AG04449 (cell line): ENCODE data around the gene GDPD5.

Source experiments
- CTCF ChIA-PET: fragments of 350-600 bp; formaldehyde crosslinking; extraction: SDS; loops from one replicate; lab custom pipeline; 2021; ENCODE audit warnings: antibody characterized with exemption; lab: Yijun Ruan, JAX
- POLR2A ChIA-PET: fragments of 400-600, 350-600 bp; formaldehyde crosslinking; extraction: SDS; loops from one replicate; lab custom pipeline; 2020; ENCODE audit warnings: antibody characterized with exemption, inconsistent platforms; lab: Yijun Ruan, JAX
- DNase-seq: peaks from one replicate; pipeline ENCODE4 v3.0.0-alpha.2; 2010; ENCODE audit warnings: low read depth, low spot score
- H3K4me3 ChIP-seq: 2 replicates; pipeline ENCODE4 v1.5.1; 2011; ENCODE audit warnings: low read depth, mild to moderate bottlenecking, control low read depth, low read length
- TF ChIP-seq, protein P1 (sequence below): IDR thresholded peaks from one replicate; pipeline ENCODE4 v1.5.1; 2011; ENCODE audit warnings: mild to moderate bottlenecking, moderate library complexity, low read length, control low read depth, inconsistent platforms; ENCODE audit not compliant: insufficient read depth; ENCODE audit errors: missing control alignments

GDPD5 gene

DNA sequence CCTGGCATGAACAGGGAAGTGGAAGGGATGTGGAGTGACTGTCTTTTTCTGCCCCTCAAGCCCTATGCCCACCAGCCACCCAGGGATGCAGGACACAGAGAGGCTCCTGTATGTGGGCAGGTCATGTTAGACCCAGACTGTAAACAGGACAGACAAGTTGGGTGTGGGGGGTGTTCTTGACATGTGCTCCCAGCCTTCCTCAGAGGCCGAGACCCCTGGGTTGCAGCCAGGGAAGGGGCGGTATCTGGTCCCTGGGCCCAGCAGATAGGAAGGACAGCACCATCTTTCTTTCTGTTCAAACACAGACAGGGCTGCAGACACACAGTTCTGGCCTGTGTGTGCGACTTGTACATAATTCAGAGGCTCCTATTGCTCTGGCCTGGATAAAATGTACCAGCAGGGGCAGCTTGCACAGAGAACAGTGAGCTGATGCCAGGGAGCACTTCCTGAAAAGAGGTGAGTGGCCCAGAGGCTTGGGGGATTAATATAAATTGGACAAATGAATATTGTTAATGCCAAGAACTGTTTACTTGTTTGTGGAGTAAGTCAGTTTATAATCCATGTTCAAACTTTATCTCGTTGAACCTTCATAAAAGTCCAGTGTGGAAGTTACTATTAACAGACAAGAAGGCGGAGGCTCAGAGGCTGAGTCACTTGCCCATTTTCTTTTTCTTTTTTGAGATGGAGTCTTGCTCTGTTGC, 16.6 kb downstream of the GDPD5 start:
- CTCF ChIA-PET: interaction anchor here (0.6 to 2.9 kb wide), 4 partner anchors 9 to 63 kb away, joined by 3 to 16 read pairs (median 6); partner anchors contain the start of gene GDPD5
- TF ChIP-seq, protein P1, sequence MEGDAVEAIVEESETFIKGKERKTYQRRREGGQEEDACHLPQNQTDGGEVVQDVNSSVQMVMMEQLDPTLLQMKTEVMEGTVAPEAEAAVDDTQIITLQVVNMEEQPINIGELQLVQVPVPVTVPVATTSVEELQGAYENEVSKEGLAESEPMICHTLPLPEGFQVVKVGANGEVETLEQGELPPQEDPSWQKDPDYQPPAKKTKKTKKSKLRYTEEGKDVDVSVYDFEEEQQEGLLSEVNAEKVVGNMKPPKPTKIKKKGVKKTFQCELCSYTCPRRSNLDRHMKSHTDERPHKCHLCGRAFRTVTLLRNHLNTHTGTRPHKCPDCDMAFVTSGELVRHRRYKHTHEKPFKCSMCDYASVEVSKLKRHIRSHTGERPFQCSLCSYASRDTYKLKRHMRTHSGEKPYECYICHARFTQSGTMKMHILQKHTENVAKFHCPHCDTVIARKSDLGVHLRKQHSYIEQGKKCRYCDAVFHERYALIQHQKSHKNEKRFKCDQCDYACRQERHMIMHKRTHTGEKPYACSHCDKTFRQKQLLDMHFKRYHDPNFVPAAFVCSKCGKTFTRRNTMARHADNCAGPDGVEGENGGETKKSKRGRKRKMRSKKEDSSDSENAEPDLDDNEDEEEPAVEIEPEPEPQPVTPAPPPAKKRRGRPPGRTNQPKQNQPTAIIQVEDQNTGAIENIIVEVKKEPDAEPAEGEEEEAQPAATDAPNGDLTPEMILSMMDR: no peak

DNA sequence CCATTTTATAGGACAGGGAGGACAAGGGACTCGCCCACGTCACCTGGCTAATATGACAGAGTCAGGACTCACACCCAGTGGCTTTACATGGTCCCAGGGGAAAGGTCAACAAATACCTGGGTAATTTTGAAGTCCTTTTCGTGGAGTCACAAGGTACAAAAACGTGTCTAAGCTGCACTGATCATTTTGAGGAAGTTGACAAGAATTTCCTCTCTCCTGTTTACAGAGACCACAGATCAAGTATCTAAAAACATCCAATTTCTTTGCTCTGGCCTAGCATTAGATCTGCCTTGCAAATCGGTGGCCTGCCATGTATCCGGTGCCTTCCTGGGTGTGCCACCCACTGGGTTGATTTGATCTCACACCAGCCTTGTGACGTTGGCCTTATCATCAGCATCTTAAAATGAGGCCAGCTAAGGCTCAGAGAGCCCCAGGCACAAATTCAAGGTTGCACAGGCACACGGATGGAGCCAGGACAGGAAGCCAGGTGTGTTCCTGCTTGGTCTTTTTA, 17.6 kb downstream of the GDPD5 start:
- TF ChIP-seq, protein P1: no peak
- no peak overlapping the region for H3K4me3 ChIP-seq
- ChIA-PET POLR2A (interaction anchor here (0.6 to 0.7 kb wide), 2 partner anchors 13 to 1157 kb away, joined by 3 to 4 read pairs; no protein-coding TSS in a partner anchor), CTCF (no interaction called here)
- DNase-seq: no peak

More for the DNA sequence above, 16.6 kb downstream of the GDPD5 start:
- POLR2A ChIA-PET: no interaction called here
- no peak overlapping the region for H3K4me3 ChIP-seq
- no peak for DNase-seq

GRCh38 chr11:75507571-75507970, 18.2 kb downstream of the GDPD5 start:
- POLR2A ChIA-PET: interaction anchor here (0.6 to 0.7 kb wide), 2 partner anchors 13 to 1158 kb away, joined by 3 to 4 read pairs; no protein-coding TSS in a partner anchor
- CTCF ChIA-PET: no interaction called here
- TF ChIP-seq, protein P1: no peak
- no peak overlapping the region for H3K4me3 ChIP-seq
- no peak for DNase-seq

DNA sequence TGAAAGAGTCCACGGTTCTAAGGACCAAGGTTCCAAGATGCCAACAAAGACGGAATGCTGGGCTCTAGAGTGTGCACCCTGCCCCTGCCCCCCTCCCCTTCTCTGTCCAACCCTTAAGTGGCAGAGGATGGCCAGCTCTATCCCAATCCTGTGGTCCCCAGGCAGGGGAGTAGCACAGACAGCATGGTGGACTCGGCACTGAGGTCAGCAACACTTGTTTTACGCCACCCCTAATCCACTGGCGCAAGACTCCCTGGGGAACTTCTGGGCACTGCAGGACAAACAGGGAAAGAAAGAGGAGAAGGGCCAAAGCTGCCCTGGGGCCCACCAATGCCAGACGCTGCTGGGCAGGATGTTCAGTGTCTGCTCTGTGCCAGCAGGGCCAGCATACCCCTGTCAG, 18.9 kb downstream of the GDPD5 start:
- TF ChIP-seq, protein P1: no peak
- ChIA-PET POLR2A (no interaction called here), CTCF (interaction anchor here (1.1 kb wide), 1 partner anchor 17 kb away, joined by 3 read pairs; no protein-coding TSS in a partner anchor)
- no peak overlapping the region for H3K4me3 ChIP-seq
- DNase-seq: no peak

DNA sequence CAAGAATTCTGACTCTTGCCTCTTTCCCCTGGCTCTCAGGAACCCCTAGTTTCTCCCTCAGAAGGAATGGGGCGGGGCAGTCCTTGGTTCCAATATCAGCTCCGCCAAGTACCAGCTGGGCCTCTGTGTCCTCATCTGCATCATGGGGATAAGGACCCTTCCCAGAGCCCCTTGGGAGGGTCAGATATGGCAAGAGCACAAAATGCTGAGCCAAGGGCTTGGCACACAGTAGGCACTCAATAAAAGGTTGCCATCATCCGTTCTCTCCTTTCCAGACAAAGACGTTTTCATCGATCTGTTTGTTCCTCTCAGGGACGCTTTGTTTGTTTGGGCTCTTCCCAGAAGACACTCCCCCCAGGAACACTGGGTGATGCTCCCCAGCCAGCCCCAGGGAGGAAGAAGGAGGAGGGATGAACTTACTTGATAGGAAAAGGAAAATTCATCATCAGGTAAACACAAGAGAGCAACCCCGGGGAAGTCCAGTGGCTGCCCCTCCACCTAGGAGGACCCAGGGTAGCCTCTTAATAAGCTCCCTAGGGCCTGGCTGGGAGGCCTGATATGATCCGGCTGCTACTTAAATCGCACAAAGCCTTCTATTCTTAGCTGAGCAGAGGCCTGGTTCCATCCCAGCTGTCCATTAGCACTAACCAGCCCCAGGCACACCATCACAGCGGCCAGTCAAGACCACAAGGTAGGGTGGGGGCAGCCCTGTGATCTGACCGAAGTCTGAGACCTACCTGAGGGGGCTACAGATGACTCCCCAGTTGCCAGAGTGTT, 19.6 kb downstream of the GDPD5 start:
- TF ChIP-seq, protein P1: no peak
- CTCF ChIA-PET: interaction anchor here (1.1 kb wide), 1 partner anchor 17 kb away, joined by 3 read pairs; no protein-coding TSS in a partner anchor
- no peak for DNase-seq
- POLR2A ChIA-PET: no interaction called here
- H3K4me3 ChIP-seq: no peak overlapping the region
